HG02852 (cell line): ENCODE data around the gene FRMD5.
"Not testable (repeated sequence)": the region's sequence is repeated elsewhere in the genome, so short reads cannot be mapped to it uniquely, and the experiment has no call there.

Source experiments
- ATAC-seq: cut with Tn5 transposase; IDR thresholded peaks from one replicate; pipeline ENCODE4 v1.9.1; 2021; ENCODE audit warnings: mild to moderate bottlenecking, moderate library complexity; ENCODE audit not compliant: unreplicated experiment

The FRMD5 gene

GRCh38 chr15:44034933-44035624 is 160.0 kb downstream of the FRMD5 start:
- ATAC-seq, result no peak

GRCh38 chr15:44034334-44034733 is 160.7 kb downstream of the FRMD5 start:
- no peak for ATAC-seq

DNA sequence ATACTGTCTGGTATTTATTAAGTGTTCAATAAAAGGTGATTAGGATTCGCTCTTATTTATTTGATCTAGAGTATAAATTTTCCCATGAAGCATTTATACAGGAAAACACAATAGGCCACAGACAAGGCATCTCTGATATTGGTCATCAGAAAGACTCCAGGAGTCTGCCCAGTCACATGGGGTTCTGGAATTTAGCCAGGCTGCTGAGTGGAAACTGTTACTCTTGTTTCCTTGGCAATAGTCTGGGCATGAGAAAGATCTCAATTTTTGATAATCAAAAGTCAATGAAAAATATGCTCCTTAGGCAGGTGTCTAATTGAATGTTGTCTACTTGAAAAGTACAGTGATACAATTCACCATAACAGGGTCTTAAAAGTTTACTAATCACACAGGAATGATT is 161.2 kb downstream of the FRMD5 start:
- no peak for ATAC-seq

GRCh38 chr15:44032820-44033219 is 162.3 kb downstream of the FRMD5 start:
- ATAC-seq, result not testable (repeated sequence)

GRCh38 chr15:44029940-44030568 is 165.0 kb downstream of the FRMD5 start:
- ATAC-seq, result no peak

DNA sequence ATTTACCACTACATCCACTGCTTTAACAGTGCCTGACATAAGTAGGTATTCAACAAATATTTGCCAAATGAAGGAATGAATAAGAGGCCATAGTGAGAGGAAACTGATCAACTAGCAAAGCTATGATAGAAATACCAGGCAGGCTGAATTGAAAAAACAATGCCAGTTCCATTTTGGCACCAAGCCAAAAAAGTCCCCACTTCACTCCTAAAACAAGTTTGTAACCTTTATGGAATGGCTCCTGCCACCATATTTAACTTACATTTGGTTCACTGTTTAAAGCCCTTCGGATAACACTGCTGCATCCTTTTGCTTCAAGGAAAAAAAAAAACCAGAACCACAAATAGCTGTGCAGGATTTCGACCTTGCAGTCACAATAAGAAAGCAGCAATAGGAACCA is 166.1 kb downstream of the FRMD5 start:
- no peak for ATAC-seq

DNA sequence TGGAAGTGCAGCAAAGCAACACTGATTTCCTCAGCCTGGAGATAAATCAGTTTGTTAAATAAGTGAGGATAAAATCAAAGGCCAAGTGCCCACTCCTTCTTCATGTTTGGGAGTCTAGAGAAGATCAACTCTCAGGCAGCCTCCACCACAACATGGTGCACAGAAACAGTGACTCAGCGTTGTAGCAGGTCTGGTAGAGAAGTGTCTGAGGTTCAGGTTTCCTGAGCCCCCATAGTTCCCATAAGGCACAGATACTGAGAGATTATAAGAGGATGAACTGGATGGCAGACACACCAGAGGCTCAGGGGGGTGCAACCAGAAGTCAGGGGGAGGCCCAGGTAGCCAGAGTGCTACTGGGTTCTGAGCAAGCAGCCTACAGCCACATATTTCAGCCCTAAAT is 166.7 kb downstream of the FRMD5 start:
- ATAC-seq, result no peak

- no peak for ATAC-seq
Observed at GRCh38 chr15:44024155-44024554, 170.9 kb downstream of the FRMD5 start.

- ATAC-seq, result no peak
Observed at GRCh38 chr15:44023176-44023575, 171.9 kb downstream of the FRMD5 start.

GRCh38 chr15:44018151-44018550 is 176.9 kb downstream of the FRMD5 start:
- ATAC-seq, result no peak

GRCh38 chr15:44015545-44016305 is 179.3 kb downstream of the FRMD5 start:
- no peak for ATAC-seq

GRCh38 chr15:44011238-44011854 is 183.7 kb downstream of the FRMD5 start:
- no peak for ATAC-seq

GRCh38 chr15:44010089-44010488 is 185.0 kb downstream of the FRMD5 start:
- ATAC-seq, result no peak

- no peak for ATAC-seq
Observed at GRCh38 chr15:44009038-44009437, 186.0 kb downstream of the FRMD5 start.

DNA sequence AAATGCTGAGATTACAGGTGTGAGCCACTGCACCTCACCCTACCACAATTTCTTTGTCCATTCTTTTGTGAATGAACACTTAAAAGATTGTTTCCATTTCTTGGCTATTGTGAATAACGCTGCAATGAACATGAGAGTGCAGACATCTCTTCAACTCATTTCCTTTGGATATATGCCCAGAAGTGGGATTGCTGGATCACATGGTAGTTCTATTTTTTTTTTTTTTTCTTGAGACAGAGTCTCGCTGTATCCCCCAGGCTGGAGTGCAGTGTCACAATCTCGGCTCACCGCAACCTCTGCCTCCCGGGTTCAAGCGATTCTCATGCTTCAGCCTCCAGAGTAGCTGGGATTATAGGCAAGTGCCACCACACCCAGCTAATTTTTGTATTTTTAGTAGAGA is 194.8 kb downstream of the FRMD5 start:
- ATAC-seq, result not testable (repeated sequence)

DNA sequence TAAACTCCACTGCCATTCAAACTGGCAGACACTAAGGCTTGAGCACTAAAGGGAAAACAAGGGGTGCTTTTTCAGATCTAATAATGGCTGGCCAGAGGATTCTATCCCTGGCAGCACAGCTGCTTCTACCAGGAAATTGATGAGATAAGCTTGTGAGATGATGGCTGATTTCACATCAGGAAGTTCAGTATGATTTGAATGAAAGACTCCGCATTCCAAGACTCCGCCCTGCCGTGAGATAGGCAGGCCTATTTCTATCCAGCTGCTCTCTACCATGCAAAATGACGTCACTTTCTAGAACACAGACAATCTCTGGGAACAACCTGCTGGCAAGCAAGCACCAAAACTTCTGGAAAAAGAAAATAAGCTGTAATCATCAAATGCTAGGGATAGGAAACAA is 196.5 kb downstream of the FRMD5 start:
- no peak for ATAC-seq

DNA sequence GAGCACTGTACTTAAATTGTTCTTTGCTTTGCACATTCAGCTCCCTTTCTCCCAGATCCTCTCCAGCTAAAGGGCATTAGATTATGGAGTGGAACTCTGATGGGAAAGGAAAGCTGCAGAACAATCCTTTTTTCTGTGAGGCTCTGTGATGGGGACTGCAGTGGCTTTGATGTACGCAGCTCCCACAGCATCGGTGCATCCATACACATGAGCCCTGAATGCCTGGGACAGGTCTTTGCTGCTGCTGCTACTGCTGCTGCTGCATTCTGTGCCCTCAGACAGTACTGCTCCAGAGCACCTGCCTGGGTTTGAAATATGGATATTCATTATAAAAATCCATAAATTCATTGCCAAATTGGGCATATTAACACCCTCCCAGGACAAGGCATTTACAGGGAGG is 203.9 kb downstream of the FRMD5 start:
- ATAC-seq, result no peak

GRCh38 chr15:43989938-43990337 is 205.1 kb downstream of the FRMD5 start:
- ATAC-seq, result no peak

- ATAC-seq, result no peak
Observed at GRCh38 chr15:43988900-43989299, 206.2 kb downstream of the FRMD5 start.

GRCh38 chr15:43987924-43988323 is 207.1 kb downstream of the FRMD5 start:
- no peak for ATAC-seq

DNA sequence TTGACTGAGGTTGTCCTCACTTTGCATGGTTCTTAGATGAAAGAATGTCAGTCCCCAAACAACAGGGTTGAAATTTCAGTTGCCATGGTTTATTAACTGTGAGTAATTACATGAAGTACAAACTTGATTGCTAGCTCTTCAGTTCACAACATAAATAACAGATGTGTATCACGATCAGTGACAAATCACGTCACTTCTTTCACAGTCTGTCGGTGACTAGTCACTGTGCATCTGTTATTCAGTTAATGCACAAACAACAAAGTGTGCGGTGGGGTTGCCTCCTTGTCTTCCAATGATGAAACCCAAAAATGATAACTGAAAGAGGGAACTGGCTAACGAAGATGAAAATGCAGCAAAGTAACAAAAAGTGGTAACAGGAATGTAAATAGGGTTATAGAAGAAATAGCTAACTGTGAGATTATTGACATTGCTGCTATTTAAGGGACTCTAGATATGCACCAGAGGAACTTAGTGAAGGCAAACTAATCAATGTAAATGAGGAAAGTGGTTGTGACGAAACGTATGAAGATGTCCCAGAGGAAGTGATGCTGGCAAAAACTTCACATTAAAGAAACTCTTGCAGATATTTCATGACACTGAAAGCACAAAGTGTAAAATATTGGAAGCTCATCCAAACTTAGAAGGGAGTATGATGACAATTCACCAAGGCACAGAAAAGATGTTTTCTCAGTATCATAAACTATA is 208.9 kb downstream of the FRMD5 start:
- ATAC-seq, result no peak
